8988T (cell line): ENCODE results near the gene HIP1.
"Not testable (repeated sequence)": the region's sequence is repeated elsewhere in the genome, so short reads cannot be mapped to it uniquely, and the experiment has no call there.

Experiments
- DNase-seq: peaks from one replicate; pipeline ENCODE4 v3.0.0; 2011

HIP1 gene

DNA sequence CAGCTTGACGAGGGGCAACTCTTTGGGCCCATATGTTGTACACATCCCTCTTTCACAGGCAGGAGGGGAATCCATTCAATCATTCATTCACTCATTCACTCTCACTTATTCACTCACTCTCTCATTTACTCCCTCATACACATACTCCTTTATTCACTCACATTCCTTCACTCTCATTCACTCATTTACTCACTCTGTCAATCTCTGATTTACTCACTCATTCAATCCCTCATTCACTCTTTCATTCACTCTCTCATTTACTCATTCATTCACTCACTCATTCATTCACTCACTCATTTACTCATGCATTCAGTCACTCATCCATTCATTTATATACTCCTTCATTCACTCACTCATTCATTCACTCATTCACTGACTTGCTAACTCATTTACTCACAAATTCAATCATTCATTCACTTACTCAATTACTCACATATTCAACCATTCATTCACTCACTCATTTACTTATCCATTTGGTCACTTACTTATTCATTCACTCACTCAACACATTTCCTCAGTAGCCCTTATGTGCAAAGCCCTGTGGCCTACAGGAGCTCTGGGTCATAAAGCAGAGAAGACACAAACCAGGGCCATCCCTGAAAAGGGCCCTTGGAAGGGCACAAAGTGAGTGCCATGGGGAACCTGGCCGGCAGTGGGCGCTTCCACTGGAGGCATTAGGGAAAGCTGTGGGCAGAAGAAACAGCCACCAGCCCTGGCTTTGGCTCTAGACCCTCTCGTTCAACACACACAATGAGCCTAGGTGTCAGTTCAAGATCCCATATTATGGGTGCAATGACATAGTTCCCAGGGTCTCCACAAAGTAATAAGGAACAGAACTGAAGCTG lies 26.0 kb downstream of the HIP1 start:
- no peak for DNase-seq

- DNase-seq, result no peak
These were observed 26.9 kb downstream of the HIP1 start for GRCh38 chr7:75711656-75712514.

DNA sequence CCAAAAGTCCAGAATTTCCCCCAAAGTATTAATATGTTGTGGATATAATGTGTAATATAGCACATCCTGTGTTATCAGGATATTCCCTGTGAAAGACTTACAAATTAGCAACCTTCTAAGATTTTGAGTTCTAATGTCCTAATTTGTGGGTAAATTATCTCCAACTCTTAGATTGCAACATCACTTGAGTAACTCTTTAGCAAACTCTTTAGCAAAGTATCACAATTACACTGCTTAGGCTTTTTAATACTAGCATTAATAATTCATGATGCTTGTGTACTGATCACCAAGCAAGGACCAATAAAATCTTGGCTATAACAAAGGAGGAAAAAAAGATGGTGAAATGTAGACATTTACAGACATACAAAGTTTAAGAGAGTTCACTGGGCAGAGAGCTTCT lies 27.7 kb downstream of the HIP1 start:
- DNase-seq, result no peak

GRCh38 chr7:75704928-75705327 lies 33.8 kb downstream of the HIP1 start:
- DNase-seq, result no peak

GRCh38 chr7:75702515-75702914 lies 36.2 kb downstream of the HIP1 start:
- DNase-seq, result no peak

- DNase-seq, result no peak
These were observed 38.7 kb downstream of the HIP1 start for GRCh38 chr7:75699993-75700392.

- DNase-seq, result no peak
These were observed 40.4 kb downstream of the HIP1 start for GRCh38 chr7:75698358-75698757.

DNA sequence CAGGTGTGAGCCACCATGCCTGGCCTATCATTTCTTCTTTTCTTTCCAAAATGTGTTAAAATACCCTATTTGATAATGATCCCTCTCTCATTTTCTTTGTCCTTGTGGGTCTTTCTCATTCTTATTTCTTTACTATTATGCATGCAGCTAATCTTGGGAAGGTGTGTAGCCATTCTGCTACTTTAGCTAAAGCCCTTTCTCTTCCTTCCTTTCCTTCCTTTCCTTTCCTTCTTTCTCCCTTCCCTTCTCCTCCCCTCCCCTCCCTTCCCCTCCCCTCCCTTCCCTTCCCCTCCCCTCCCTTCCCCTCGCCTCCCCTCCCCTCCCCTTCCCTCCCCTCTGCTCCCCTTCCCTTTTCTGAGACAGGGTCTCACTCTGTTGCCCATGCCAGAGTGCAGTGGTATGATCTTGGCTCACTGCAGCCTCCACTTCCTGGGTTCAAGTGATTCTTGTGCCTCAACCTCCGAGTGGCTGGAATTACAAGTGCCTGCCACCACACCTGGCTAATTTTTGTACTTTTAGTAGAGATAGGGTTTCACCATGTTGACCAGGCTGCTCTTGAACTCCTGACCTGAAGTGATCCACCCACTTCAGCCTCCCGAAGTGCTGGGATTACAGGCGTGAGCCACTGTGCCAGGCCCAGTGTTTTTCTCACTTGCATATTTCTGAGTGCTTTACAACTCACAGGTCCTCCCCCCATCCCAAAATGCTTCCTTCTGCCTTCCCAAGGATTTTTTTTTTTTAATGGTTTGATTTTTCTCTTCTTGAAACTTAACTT lies 42.3 kb downstream of the HIP1 start:
- no peak for DNase-seq

DNA sequence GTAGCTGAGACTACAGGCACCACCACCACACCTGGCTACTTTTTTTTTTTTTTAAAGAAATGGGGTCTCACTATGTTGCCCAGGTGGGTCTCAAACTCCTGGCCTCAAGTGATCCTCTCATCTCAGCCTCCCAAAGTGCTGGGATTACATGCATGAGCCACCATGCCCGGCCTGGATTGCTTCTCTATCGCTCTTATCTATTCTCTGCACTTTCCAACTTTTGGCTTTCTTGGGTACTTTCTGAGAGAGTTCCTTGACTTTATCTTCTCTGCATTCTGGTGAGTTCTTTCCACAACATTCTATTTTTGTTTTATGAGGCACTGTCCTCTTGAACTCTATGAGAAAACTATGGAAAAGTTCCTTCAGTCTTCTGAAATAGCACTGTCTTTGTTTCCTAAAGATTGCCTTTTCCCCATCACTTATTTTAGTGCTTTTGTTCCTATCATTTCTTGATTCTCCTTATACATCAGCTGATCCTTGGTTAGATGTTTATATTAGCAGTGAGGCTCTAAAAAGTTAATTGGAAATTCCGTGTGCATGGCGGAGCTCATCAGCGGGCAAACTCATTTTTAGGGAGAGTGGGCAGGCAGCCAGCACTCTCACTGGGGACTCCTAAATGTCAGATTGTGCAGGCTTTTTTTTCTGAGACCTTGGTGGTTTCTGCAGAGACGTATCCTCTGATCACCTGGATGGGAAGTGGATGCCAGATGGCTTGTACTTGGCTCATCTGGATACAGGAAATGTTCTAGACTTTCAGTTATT lies 43.9 kb downstream of the HIP1 start:
- no peak for DNase-seq

DNA sequence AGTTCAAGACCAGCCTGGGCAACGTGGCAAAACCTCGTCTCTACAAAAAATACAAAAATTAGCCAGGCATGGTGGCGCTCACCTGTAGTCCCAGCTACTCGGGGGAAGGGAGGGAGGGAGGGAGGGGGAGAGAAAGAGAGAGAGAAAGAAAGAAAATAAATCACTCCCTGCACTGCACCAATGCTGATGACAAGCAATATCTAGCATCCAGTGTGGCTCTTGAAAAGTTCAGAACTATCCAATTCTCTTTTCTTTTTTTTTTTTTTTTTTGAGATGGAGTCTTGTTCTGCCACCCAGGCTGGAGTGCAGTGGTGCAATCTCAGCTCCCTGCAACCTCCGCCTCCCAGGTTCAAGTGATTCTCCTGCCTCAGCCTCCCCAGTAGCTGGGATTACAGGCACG lies 45.1 kb downstream of the HIP1 start:
- DNase-seq, result not testable (repeated sequence)

- no peak for DNase-seq
These were observed 46.8 kb downstream of the HIP1 start for GRCh38 chr7:75691793-75692543.

DNA sequence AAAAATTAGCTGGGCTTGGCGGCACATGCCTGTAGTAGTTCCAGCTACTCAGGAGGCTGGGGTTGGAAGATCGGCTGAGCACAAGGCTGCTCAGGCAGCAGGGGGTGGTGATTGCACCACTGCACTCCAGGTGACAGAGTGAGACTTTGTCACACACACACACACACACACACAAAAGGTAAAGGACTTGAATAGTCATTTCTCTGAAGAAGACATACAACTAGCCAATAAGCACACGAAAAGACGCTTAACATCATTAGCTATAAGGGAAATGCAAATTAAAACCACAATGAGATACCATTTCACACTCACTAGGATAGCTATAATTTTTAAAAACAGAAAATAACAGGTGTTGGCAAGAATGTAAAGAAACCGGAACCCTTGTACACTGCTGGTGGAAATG lies 48.6 kb downstream of the HIP1 start:
- no peak for DNase-seq

- no peak for DNase-seq
These were observed 49.3 kb downstream of the HIP1 start for GRCh38 chr7:75689246-75690099.

- no peak for DNase-seq
These were observed 50.3 kb downstream of the HIP1 start for GRCh38 chr7:75688200-75689136.

DNA sequence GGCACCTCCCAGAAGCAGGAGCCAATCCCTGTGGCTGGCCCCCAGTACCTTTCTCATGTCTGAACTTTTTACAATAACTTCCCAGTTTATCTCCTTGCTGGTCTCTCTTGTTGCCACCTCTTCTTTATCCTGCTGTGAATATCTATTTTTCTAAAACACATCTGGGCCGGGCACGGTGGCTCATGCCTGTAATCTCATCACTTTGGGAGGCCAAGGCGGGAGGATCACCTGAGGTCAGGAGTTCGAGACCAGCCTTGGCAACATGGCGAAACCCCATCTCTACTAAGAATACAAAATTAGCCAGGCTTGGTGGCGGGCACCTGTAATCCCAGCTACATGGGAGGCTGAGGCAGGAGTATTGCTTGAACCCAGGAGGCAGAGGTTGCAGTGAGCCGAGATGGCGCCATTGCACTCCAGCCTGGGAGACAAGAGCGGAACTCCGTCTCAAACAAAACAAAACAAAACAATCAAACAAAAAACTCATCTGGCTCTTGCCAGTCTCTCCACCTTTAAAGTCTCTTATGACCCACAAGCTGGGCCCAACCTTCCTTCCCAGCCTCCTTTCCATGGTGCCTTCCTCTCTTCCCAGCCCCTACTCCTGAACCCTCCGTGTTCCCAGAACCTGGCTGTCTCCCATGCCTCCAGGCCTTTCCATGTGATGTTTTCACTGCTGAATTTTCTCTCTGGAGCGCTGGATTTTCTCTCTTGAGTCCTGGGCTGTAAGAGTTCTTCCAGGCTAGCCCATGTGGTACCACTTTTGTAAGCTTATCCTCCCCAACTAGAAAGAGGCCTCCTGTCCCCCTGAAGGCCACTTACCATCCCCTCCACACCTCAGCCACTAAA lies 51.3 kb downstream of the HIP1 start:
- DNase-seq, result no peak

GRCh38 chr7:75686551-75686950 lies 52.2 kb downstream of the HIP1 start:
- no peak for DNase-seq

GRCh38 chr7:75682052-75682451 lies 56.7 kb downstream of the HIP1 start:
- not testable (repeated sequence) for DNase-seq

DNA sequence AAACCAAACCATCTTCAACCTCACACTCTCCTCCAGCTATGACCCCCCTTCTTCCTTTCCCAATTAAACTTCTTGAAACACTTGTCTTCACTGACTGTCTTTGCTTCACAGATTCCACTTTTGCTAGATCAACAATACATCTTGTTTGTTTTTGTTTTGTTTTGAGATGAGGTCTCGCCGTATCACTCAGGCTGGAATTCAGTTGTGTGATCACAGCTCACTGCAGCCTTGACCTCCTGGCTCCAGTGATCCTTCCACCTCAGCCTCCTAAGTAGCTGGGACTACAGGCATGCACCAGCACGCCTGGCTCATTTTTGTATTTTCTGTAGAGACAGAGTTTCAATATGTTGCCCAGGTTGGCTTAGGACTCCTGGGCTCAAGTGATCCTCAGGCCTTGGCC lies 59.7 kb downstream of the HIP1 start:
- no peak for DNase-seq

- DNase-seq, result no peak
These were observed 69.2 kb downstream of the HIP1 start for GRCh38 chr7:75669579-75669978.
